K562 (cell line): ENCODE measurements around the gene OCSTAMP. TPM values are rescaled to one million over a fixed set of nuclear protein-coding genes. Genes with fewer than 3 reads are reported as not detected.
A peak's percentile ranks its signal among the peaks of the same experiment; 100 is the strongest.

Source experiments
- CHD7 ChIP-seq: fragments of 200-600 bp; sonication (generic); IDR thresholded peaks from one replicate; pipeline ENCODE4 v1.6.1; 2012; ENCODE audit warnings: mild to moderate bottlenecking, low read depth, low read length, inconsistent platforms
- ELF2 ChIP-seq: fragments of 250-450 bp; sonication (Bioruptor Pico); IDR thresholded peaks from 2 replicates; pipeline ENCODE4 v1.5.0; 2021; ENCODE audit warnings: mild to moderate bottlenecking
- ETS2 ChIP-seq: IDR thresholded peaks from 2 replicates; pipeline ENCODE4 v1.6.1; 2016; ENCODE audit warnings: borderline replicate concordance, missing genetic modification characterization, mild to moderate bottlenecking, moderate library complexity, missing compliant biosample characterization; ENCODE audit not compliant: poor library complexity, severe bottlenecking
- GATAD2A ChIP-seq: fragments of 450-650 bp; IDR thresholded peaks from 2 replicates; pipeline ENCODE4 v1.6.1; 2017
- HDAC2 ChIP-seq: fragments of 450-650 bp; IDR thresholded peaks from 2 replicates; pipeline ENCODE4 v1.6.1; 2016; ENCODE audit warnings: mild to moderate bottlenecking
- KDM1A ChIP-seq, 2 experiments: fragments of 450-650 bp; IDR thresholded peaks; 2 replicates each; pipeline ENCODE4 v1.6.1; 2016; ENCODE audit warnings: mild to moderate bottlenecking in 2 of 2
- MYBL2 ChIP-seq, 2 experiments: fragments of 450-650 bp in 1 of 2; sonication (generic) in 1 of 2; formaldehyde crosslinking in 1 of 2; IDR thresholded peaks; 2 replicates each; pipeline versions ENCODE4 v1.6.1 to v1.8.1; 2017 to 2022; ENCODE audit warnings: borderline replicate concordance in 1 of 2, inconsistent platforms in 1 of 2, low read depth in 1 of 2, mild to moderate bottlenecking in 1 of 2, missing genetic modification reagents in 1 of 2, moderate library complexity in 1 of 2
- PHF21A ChIP-seq: fragments of 450-650 bp; IDR thresholded peaks from 2 replicates; pipeline ENCODE4 v1.6.1; 2017; ENCODE audit warnings: low read depth, borderline replicate concordance
- PHF8 ChIP-seq: fragments of 200-600 bp; sonication (generic); IDR thresholded peaks from 2 replicates; pipeline ENCODE4 v1.6.1; 2012; ENCODE audit warnings: mixed run types, mild to moderate bottlenecking, inconsistent platforms, low read length, moderate library complexity, borderline replicate concordance
- RREB1 ChIP-seq: fragments of 250-450 bp; sonication (Bioruptor Pico); IDR thresholded peaks from 2 replicates; pipeline ENCODE4 v1.4.0; 2020
- polyA plus RNA-seq, 8 experiments: library from polyadenylated mRNA; depleted of rRNA in 4 of 8; stranded (reverse) in 5 of 8; unstranded in 3 of 8; fragments of >200 nt; fragmentation: Nextera tagmentation in 2 of 8; fragmentation: Illumina TruSeq in 1 of 8; extraction: Ambion mirVana in 2 of 8; extraction: Trizol in 1 of 8; gene quantifications; 2 replicates each; pipeline versions ENCODE4 v1.2.1 to v1.2.3, GENCODE V29; 2011 to 2014; ENCODE audit warnings: inconsistent platforms in 1 of 8, missing spikeins in 1 of 8
- total RNA-seq, 7 experiments: library from RNA; depleted of rRNA in 6 of 7; stranded (reverse); fragments of >200 nt in 6 of 7; fragmentation: Illumina TruSeq in 2 of 7; extraction: Trizol in 2 of 7; gene quantifications; 2 replicates each; pipeline versions ENCODE4 v1.2.1 to v1.2.3, GENCODE V29; 2011 to 2021; ENCODE audit warnings: low replicate concordance in 1 of 7

OCSTAMP gene
- total and polyA plus RNA-seq, 9 of the 15 experiments (the other 6 are each of a cell fraction or from before 2014, with no cell fraction given): not detected

DNA sequence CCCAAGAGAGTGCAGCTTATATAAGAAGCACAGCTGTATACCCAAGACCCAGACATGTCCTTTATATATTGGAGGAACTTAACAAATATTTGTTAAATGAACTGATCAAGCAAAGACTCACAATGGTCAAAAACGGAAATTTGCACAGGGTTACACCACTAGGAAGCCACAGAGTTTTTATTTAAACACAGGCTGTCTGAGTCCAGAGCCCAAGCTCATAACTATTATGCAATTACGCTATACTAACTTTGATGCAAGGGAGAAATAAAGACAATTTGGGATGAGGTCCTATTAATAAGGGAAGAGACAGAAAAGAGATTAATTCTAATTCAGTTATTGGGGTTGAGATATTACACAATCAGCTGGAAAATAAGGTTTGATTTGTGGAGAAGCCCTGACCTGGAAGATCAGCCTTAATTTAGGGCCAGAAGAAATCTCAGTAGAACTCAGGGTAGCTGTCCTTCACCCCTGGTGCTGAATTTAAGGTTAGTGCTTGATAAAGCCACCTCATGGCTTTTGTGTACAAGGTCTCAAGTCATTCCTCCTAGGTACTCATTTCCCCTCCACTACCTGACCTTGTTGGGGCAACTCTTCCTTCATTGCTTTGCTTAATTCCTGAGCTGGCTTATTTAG is 26.6 kb downstream of the OCSTAMP start (continued):
- TF ChIP-seq CHD7: no peak
- TF ChIP-seq RREB1 (CRISPR knock-in tag): no peak
- no peak for TF ChIP-seq ETS2
- peak; percentile 63 to 65; a peak in 3 of 4 replicates for TF ChIP-seq KDM1A (IDR thresholded peaks at IDR 0.05)
- TF ChIP-seq PHF8: no peak
- TF ChIP-seq ELF2 (CRISPR knock-in tag): no peak
- 0 out of 2 replicates have a peak, but pooled peaks have one; percentile 50 for TF ChIP-seq HDAC2
- TF ChIP-seq PHF21A: peak; percentile 95
- no peak for TF ChIP-seq GATAD2A
- no peak for TF ChIP-seq MYBL2 (IDR thresholded peaks at IDR 0.05; ENCODE audit: low read depth)
- no peak for TF ChIP-seq MYBL2 (CRISPR knock-in tag; IDR thresholded peaks at IDR 0.05; ENCODE audit: borderline replicate concordance)
